Right atrium auricular region (tissue), 2 donors: ENCODE data around the gene CMBL. TPM values are rescaled to one million over a fixed set of nuclear protein-coding genes. Genes with fewer than 3 reads are reported as not detected.

ENCODE experiments used
- DNase-seq: peaks from one replicate; pipeline ENCODE4 v3.0.0-alpha.2; 2019; ENCODE audit warnings: low spot score
- H3K27ac ChIP-seq, 2 donors: fragments of 200-600 bp; sonication (generic); 1 replicate in 1 of 2; 2 replicates in 1 of 2; pipeline ENCODE4 v1.5.1; 2016 to 2019
- H3K27me3 ChIP-seq, 2 donors: fragments of 200-600 bp; sonication (generic); one replicate each; pipeline versions ENCODE4 v1.5.1 to v1.6.0; 2017 to 2019
- H3K36me3 ChIP-seq: fragments of 200-600 bp; sonication (generic); one replicate; pipeline ENCODE4 v1.5.1; 2016
- H3K4me1 ChIP-seq, 2 donors: fragments of 200-600 bp; sonication (generic); one replicate each; pipeline versions ENCODE4 v1.5.1 to v1.6.0; 2017 to 2019
- H3K4me3 ChIP-seq, 2 donors: fragments of 200-600 bp; sonication (generic); 1 replicate in 1 of 2; 2 replicates in 1 of 2; pipeline ENCODE4 v1.5.1; 2017 to 2019; ENCODE audit warnings: mild to moderate bottlenecking in 1 of 2, moderate library complexity in 1 of 2
- H3K9me3 ChIP-seq, 2 donors: fragments of 200-600 bp; sonication (generic); one replicate each; pipeline ENCODE4 v1.5.1; 2019
- total RNA-seq, 2 donors: library from RNA; depleted of rRNA; stranded (reverse); fragments of >200 nt; gene quantifications; one replicate each; pipeline ENCODE4 v1.1.0, GENCODE V29; 2016
- TF ChIP-seq, protein P1 (sequence below), 2 donors: fragments of 200-600 bp; sonication (generic); IDR thresholded peaks; one replicate each; pipeline ENCODE4 v1.5.1; 2019; ENCODE audit warnings: antibody characterized with exemption in 2 of 2

The CMBL gene
- total RNA-seq, 2 donors from 2014 or later: 5.9 to 20.7 TPM

DNA sequence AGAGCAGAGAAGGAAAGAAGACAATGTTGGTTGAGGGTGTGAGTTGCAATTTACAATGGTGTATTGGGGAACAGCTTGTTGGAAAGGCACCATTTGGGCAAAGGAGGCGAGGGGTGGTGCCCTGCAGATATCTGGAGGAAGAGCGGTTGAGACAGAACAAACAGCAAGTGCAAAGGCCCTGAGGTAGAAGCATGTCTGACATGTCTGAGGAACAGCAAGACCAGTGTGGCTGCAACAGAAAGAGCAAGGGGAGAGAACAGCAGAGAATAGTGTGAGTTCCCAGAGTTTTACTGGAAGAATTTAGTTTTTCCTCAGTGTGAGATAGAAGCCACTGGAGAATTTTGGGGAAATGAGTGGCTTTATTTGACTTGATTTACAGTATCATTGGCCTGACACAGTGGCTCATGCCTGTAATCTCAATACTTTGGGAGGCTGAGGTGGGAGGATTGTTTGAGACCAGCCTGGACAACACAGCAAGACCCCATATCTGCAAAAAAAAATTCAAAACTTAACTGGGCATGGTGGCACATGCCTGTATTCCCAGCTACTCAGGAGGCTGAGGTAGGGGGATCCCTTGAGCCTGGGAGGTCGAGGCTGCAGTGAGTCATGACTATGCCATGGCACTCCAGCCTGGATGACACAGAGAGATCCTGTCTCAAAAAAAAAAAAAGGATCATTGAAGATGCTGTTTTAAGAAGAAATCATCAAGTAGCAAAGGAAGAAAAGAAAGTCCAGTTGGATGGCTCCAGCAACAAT lies 13.6 kb downstream of the CMBL start:
- no peaks in the 10 kb centered on the region for H3K27me3 ChIP-seq
- no peak overlapping the region for H3K4me3 ChIP-seq
- no peaks in the 10 kb centered on the region for H3K9me3 ChIP-seq
- TF ChIP-seq, protein P1, sequence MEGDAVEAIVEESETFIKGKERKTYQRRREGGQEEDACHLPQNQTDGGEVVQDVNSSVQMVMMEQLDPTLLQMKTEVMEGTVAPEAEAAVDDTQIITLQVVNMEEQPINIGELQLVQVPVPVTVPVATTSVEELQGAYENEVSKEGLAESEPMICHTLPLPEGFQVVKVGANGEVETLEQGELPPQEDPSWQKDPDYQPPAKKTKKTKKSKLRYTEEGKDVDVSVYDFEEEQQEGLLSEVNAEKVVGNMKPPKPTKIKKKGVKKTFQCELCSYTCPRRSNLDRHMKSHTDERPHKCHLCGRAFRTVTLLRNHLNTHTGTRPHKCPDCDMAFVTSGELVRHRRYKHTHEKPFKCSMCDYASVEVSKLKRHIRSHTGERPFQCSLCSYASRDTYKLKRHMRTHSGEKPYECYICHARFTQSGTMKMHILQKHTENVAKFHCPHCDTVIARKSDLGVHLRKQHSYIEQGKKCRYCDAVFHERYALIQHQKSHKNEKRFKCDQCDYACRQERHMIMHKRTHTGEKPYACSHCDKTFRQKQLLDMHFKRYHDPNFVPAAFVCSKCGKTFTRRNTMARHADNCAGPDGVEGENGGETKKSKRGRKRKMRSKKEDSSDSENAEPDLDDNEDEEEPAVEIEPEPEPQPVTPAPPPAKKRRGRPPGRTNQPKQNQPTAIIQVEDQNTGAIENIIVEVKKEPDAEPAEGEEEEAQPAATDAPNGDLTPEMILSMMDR (IDR thresholded peaks at IDR 0.05): no peak
- no peak overlapping the region for H3K27ac ChIP-seq
- H3K36me3 ChIP-seq: no peaks in the 10 kb centered on the region
- no peak for DNase-seq
- H3K4me1 ChIP-seq: peaks cover 0 to 7% of the 10 kb centered on the region in 2 donors

DNA sequence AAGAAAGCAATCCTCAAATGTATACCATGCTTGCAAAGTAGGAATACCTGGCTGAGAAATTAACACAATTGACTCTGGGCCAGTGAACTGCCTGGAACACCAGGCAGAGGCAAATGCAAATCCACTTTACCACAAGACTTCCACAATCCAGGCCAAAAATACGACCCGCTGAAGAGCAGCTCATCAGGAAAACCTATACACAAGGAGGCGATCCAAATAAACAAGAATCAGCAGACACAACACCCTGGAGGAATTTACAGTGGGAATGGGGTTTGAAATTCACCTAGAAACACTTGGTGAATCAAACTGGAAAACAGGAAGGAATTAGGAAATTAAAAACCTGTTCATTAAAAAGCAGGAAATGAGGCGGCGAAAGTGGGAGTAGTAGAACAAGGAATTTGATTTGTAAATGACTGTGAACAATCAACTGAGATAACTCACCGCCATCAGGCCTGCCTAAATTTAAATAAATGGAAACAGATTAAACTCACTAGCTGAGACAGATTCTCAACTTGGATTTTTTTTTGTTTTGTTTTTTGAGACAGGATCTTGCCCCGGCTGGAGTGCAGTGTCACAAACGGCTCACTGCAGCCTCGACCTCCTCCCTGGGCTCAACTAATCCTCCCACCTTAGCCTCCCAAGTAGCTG lies 15.9 kb downstream of the CMBL start:
- TF ChIP-seq, protein P1 (IDR thresholded peaks at IDR 0.05): no peak

DNA sequence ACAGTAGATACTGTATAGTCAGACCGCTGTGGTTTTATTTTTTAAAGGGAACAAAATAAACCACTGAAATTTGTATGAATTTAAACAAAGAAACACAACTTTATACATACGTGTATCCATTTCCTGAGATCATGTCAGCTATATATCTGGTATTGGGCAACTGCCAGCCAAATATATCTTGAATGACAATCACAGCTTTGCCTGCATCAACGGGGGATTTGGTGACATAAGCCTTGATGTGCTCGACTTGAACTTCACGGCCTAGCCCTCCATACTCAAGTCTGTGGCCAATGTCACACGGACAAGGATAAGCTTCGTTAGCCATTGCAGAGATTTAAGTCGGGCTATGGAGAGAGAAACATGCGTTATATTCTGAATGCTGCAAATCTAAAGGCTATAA lies 17.3 kb downstream of the CMBL start:
- no peak overlapping the region for H3K27ac ChIP-seq
- H3K4me3 ChIP-seq: no peak overlapping the region
- no peak for DNase-seq
- no peaks in the 10 kb centered on the region for H3K9me3 ChIP-seq
- TF ChIP-seq, protein P1 (IDR thresholded peaks at IDR 0.05): no peak
- no peaks in the 10 kb centered on the region for H3K36me3 ChIP-seq
- H3K27me3 ChIP-seq: no peaks in the 10 kb centered on the region
- H3K4me1 ChIP-seq: peaks cover 0 to 17% of the 10 kb centered on the region in 2 donors

More for the DNA sequence above, 15.9 kb downstream of the CMBL start:
- Histone ChIP-seq H3K9me3 (no peaks in the 10 kb centered on the region), H3K4me3 (no peak overlapping the region), H3K27me3 (no peaks in the 10 kb centered on the region), H3K4me1 (peaks cover 0 to 17% of the 10 kb centered on the region in 2 donors), H3K36me3 (no peaks in the 10 kb centered on the region), H3K27ac (no peak overlapping the region)
- no peak for DNase-seq

DNA sequence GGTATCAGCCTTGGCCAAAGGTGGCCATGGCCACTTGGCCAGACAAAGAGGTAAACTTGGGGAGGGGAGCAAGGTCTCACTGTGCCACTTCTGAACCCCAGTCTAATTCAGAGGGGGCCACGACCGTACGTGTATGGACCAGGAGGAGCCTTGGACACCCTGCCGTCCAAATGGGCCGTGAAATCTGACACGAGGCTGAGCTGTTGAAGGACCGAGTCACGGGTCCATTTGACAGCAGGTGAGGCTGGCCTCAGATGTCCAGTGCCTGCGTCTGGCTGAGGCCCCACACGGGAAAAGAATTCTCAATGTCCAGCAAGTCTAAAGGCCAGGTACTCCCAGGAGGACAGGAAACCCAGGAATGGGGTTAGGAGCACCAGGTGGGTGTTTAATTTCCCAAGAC lies 17.7 kb downstream of the CMBL start:
- Histone ChIP-seq H3K9me3 (no peaks in the 10 kb centered on the region), H3K27me3 (no peaks in the 10 kb centered on the region), H3K4me1 (peaks cover 0 to 17% of the 10 kb centered on the region in 2 donors), H3K4me3 (no peak overlapping the region), H3K36me3 (no peaks in the 10 kb centered on the region), H3K27ac (peak overlapping the region; percentile 65 to 71)
- TF ChIP-seq, protein P1 (IDR thresholded peaks at IDR 0.05): no peak
- DNase-seq: no peak

DNA sequence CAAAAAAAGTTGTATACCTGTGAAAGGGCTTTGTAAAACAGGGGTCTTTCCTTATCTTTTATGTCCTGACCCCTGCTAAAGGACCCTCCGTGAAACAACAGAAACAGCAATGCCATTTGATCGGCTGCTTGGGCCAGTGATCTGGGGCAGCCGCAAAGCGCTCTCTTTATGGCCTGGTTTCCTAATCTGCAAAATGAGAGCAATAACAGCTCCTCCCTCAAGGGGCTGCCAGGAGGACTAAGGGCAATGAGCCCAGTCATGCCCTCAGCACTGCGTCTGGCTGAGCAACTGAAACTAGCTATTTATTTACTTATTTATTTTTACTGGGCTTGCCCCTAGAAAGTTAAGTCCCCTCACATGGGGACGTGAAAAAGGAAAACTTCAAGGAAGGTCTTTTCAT lies 18.3 kb downstream of the CMBL start:
- Histone ChIP-seq H3K27ac (peak overlapping the region; percentile 65 to 71), H3K4me3 (no peak overlapping the region), H3K36me3 (no peaks in the 10 kb centered on the region), H3K4me1 (peaks cover 0 to 17% of the 10 kb centered on the region in 2 donors), H3K27me3 (no peaks in the 10 kb centered on the region), H3K9me3 (no peaks in the 10 kb centered on the region)
- no peak for DNase-seq
- TF ChIP-seq, protein P1 (IDR thresholded peaks at IDR 0.05): no peak
